Mesothelial cell of epicardium (in vitro differentiated cells): ENCODE results near the gene PASD1. TPM values are rescaled to one million over a fixed set of nuclear protein-coding genes. Genes with fewer than 3 reads are reported as not detected.
"Not testable (repeated sequence)": the region's sequence is repeated elsewhere in the genome, so short reads cannot be mapped to it uniquely, and the experiment has no call there.

Experiments
- DNase-seq, 2 experiments: peaks; one replicate each; pipeline ENCODE4 v3.0.0; 2021; ENCODE audit warnings: low spot score in 2 of 2; ENCODE audit not compliant: unreplicated experiment in 2 of 2
- H3K27ac Mint-ChIP-seq: 2 replicates; pipeline ENCODE4 v1.8.0; 2021; ENCODE audit warnings: mixed read lengths
- H3K27me3 Mint-ChIP-seq: 2 replicates; pipeline ENCODE4 v1.8.0; 2021; ENCODE audit warnings: low read depth, mixed read lengths
- H3K36me3 Mint-ChIP-seq: 2 replicates; pipeline ENCODE4 v1.8.0; 2021; ENCODE audit warnings: mixed read lengths
- H3K4me1 Mint-ChIP-seq: 2 replicates; pipeline ENCODE4 v1.8.0; 2021; ENCODE audit warnings: mixed read lengths
- H3K4me3 Mint-ChIP-seq: 2 replicates; pipeline ENCODE4 v1.8.0; 2021; ENCODE audit warnings: mild to moderate bottlenecking, moderate library complexity, mixed read lengths
- H3K9me3 Mint-ChIP-seq: 2 replicates; pipeline ENCODE4 v1.8.0; 2021; ENCODE audit warnings: mixed read lengths
- CTCF ChIP-seq: fragments of 200-600 bp; sonication (generic); IDR thresholded peaks from one replicate; pipeline ENCODE4 v1.5.0; 2021; ENCODE audit warnings: antibody characterized with exemption; ENCODE audit not compliant: unreplicated experiment
- total RNA-seq: library from RNA; stranded (reverse); gene quantifications from 3 replicates; pipeline ENCODE4 v1.2.1, GENCODE V29; 2021

PASD1 gene
- total RNA-seq, 1 donor from 2014 or later = not detected

GRCh38 chrX:151536571-151536970, 26.9 kb upstream of the PASD1 start:
- no peak overlapping the region for H3K27ac Mint-ChIP-seq
- H3K9me3 Mint-ChIP-seq = peaks cover 22% of the 10 kb centered on the region
- DNase-seq = no peak
- H3K36me3 Mint-ChIP-seq = no peaks in the 10 kb centered on the region
- TF ChIP-seq CTCF = no peak
- no peaks in the 10 kb centered on the region for H3K27me3 Mint-ChIP-seq
- H3K4me3 Mint-ChIP-seq = no peak overlapping the region
- H3K4me1 Mint-ChIP-seq = no peaks in the 10 kb centered on the region

DNA sequence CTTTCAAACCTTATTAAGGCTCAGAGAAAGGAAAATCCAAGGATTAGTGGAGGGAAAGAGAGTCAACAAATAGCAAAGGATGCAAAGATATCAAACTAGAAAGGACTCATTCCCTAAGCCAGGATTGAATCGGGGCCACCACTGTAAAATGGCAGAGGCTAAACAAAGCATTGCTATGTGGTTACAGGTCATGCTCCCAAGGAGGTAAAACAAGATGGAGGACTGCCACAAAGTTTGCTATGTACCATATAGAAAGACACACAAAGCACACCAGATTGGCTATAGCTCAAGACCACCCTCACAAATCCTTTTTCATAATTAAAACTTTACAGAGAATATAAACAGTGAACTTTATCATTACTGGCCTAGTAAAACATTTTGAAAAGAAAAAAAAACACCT, 25.9 kb upstream of the PASD1 start:
- DNase-seq = no peak
- H3K4me1 Mint-ChIP-seq = no peaks in the 10 kb centered on the region
- TF ChIP-seq CTCF = no peak
- H3K27me3 Mint-ChIP-seq = no peaks in the 10 kb centered on the region
- no peaks in the 10 kb centered on the region for H3K36me3 Mint-ChIP-seq
- H3K9me3 Mint-ChIP-seq = peaks cover 23% of the 10 kb centered on the region
- no peak overlapping the region for H3K27ac Mint-ChIP-seq
- H3K4me3 Mint-ChIP-seq = no peak overlapping the region

- no peak for DNase-seq
- no peaks in the 10 kb centered on the region for H3K36me3 Mint-ChIP-seq
- no peaks in the 10 kb centered on the region for H3K27me3 Mint-ChIP-seq
Observed at GRCh38 chrX:151538190-151539122, 25.0 kb upstream of the PASD1 start.

GRCh38 chrX:151543706-151544105, 19.8 kb upstream of the PASD1 start:
- Mint-ChIP-seq H3K4me1 (peaks cover 2% of the 10 kb centered on the region), H3K4me3 (no peak overlapping the region), H3K27ac (no peak overlapping the region), H3K9me3 (peaks cover 3% of the 10 kb centered on the region), H3K27me3 (peaks cover 5% of the 10 kb centered on the region), H3K36me3 (no peaks in the 10 kb centered on the region)
- no peak for DNase-seq
- TF ChIP-seq CTCF = no peak

More at GRCh38 chrX:151538190-151539122, 25.0 kb upstream of the PASD1 start:
- no peak for TF ChIP-seq CTCF
- Mint-ChIP-seq H3K27ac (no peak overlapping the region), H3K4me1 (no peaks in the 10 kb centered on the region), H3K4me3 (no peak overlapping the region), H3K9me3 (peaks cover 15% of the 10 kb centered on the region)

DNA sequence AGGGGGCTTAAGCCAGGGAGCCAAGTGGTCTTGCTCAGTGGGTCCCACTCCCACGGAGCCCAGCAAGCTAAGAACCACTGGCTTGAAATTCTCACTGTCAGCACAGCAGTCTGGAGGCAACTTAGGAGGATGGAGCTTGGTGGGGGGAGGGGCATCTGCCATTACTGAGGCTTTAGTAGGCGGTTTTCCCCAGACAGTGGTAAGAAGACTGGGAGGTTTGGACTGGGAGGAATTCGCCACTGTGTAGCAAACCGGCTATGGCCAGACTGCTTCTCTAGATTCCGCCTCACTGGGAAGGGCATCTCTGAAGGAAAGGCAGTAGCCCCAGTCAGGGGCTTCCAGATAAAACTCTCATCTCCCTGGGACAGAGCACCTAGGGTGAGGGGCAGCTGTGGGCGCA, 17.2 kb upstream of the PASD1 start:
- H3K9me3 Mint-ChIP-seq, H3K4me3 Mint-ChIP-seq, H3K27ac Mint-ChIP-seq, DNase-seq, H3K4me1 Mint-ChIP-seq, H3K36me3 Mint-ChIP-seq: not testable (repeated sequence)
- peaks cover 16% of the 10 kb centered on the region for H3K27me3 Mint-ChIP-seq

- not testable (repeated sequence) for DNase-seq, H3K4me3 Mint-ChIP-seq, H3K36me3 Mint-ChIP-seq, H3K9me3 Mint-ChIP-seq, H3K4me1 Mint-ChIP-seq, H3K27ac Mint-ChIP-seq
- peaks cover 21% of the 10 kb centered on the region for H3K27me3 Mint-ChIP-seq
Observed at GRCh38 chrX:151551176-151551575, 12.3 kb upstream of the PASD1 start.
